Esophagus squamous epithelium (tissue), 5 donors: ENCODE results near the gene UNC5B. TPM values are rescaled to one million over a fixed set of nuclear protein-coding genes. Genes with fewer than 3 reads are reported as not detected.

ENCODE experiments used
- DNase-seq: peaks from one replicate; lab custom pipeline; 2025; lab: John Stamatoyannopoulos, UW
- H3K27ac ChIP-seq, 4 donors: fragments of 200-600 bp; sonication (generic); one replicate each; pipeline ENCODE4 v1.5.1; 2016 to 2019; ENCODE audit warnings: mild to moderate bottlenecking in 1 of 4
- H3K27me3 ChIP-seq, 4 donors: fragments of 200-600 bp; sonication (generic); 1 replicate in 3 of 4; 2 replicates in 1 of 4; pipeline versions ENCODE4 v1.5.1 to v1.6.0; 2017 to 2021; ENCODE audit warnings: antibody characterized with exemption in 1 of 4
- H3K36me3 ChIP-seq, 3 donors: fragments of 200-600 bp; sonication (generic); one replicate each; pipeline ENCODE4 v1.5.1; 2016 to 2019
- H3K4me1 ChIP-seq, 3 donors: fragments of 200-600 bp; sonication (generic); one replicate each; pipeline ENCODE4 v1.5.1; 2017 to 2019
- H3K4me3 ChIP-seq, 4 donors: fragments of 200-600 bp; sonication (generic); 1 replicate in 3 of 4; 2 replicates in 1 of 4; pipeline ENCODE4 v1.5.1; 2016 to 2019; ENCODE audit warnings: mild to moderate bottlenecking in 2 of 4, moderate library complexity in 1 of 4
- H3K9me3 ChIP-seq, 3 donors: fragments of 200-600 bp; sonication (generic); one replicate each; pipeline ENCODE4 v1.5.1; 2016 to 2019
- POLR2A ChIP-seq, 4 donors: fragments of 450-650 bp; IDR thresholded peaks; one replicate each; pipeline ENCODE4 v1.6.1; 2017; ENCODE audit warnings: antibody characterized with exemption in 4 of 4, mild to moderate bottlenecking in 4 of 4, moderate library complexity in 3 of 4
- whole genome bisulfite sequencing, 2 donors: methylation state at CpG; one replicate each; pipeline ENCODE4 v1.1.5; 2018; 5-methylcytosine and 5-hydroxymethylcytosine counted together
- intact Hi-C: fragments of 100-400 bp; cut with DNase I; formaldehyde crosslinking; loops from one replicate; pipeline ENCODE4 v1.15.0; 2022
- total RNA-seq, 4 donors: library from RNA; depleted of rRNA; stranded (reverse); fragments of >200 nt; gene quantifications; one replicate each; pipeline ENCODE4 v1.1.0, GENCODE V29; 2016
- TF ChIP-seq, protein P1 (sequence below), 6 experiments: fragments of 450-650 bp in 4 of 6; fragments of 200-600 bp in 2 of 6; sonication (generic) in 2 of 6; IDR thresholded peaks; one replicate each; pipeline ENCODE4 v1.5.1; 2016 to 2019; ENCODE audit warnings: antibody characterized with exemption in 6 of 6, mild to moderate bottlenecking in 4 of 6, moderate library complexity in 4 of 6
- donor health status: DM: yes; HTN: yes; CAD: no.

Gene UNC5B
- total RNA-seq, 4 donors from 2014 or later: 18.9 to 48.1 (median 28.4) TPM

DNA sequence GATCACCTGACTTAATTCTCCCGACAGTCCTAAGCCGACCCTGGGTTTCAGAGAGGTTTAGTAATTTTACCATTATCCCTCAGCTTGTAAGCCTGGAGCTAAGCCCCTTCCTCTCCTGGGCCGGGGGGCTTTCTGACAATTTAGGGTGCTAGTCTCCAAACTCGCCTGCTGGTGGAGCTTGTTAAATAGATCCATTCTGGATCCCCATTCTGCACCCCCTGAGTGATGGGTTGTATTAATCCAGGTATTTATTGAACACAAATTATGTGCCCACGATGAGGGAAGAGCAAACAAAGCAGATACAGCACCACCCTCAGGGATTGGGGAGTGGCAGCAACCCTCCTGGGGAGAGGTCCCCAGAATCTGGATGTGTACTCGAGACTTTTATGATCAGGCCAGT, 105.4 kb downstream of the UNC5B start:
- no peak overlapping the region for H3K4me3 ChIP-seq
- no peaks in the 10 kb centered on the region for H3K9me3 ChIP-seq
- TF ChIP-seq, protein P1, sequence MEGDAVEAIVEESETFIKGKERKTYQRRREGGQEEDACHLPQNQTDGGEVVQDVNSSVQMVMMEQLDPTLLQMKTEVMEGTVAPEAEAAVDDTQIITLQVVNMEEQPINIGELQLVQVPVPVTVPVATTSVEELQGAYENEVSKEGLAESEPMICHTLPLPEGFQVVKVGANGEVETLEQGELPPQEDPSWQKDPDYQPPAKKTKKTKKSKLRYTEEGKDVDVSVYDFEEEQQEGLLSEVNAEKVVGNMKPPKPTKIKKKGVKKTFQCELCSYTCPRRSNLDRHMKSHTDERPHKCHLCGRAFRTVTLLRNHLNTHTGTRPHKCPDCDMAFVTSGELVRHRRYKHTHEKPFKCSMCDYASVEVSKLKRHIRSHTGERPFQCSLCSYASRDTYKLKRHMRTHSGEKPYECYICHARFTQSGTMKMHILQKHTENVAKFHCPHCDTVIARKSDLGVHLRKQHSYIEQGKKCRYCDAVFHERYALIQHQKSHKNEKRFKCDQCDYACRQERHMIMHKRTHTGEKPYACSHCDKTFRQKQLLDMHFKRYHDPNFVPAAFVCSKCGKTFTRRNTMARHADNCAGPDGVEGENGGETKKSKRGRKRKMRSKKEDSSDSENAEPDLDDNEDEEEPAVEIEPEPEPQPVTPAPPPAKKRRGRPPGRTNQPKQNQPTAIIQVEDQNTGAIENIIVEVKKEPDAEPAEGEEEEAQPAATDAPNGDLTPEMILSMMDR (IDR thresholded peaks at IDR 0.05): no peak
- no peak for TF ChIP-seq POLR2A (IDR thresholded peaks at IDR 0.05)
- peaks cover 0 to 10% (median 0%) of the 10 kb centered on the region in 4 donors for H3K27me3 ChIP-seq
- H3K27ac ChIP-seq: no peak overlapping the region
- peaks cover 20 to 46% (median 24%) of the 10 kb centered on the region in 3 donors for H3K4me1 ChIP-seq
- WGBS, 2 donors: 60 to 66% methylated on average over 5 to 6 of the region's 6 CpGs
- intact Hi-C loops: loop anchor here (5.0 to 10.0 kb wide), 3 partner anchors 67 to 387 kb away; no protein-coding TSS in a partner anchor
- peaks cover 0 to 2% (median 0%) of the 10 kb centered on the region in 3 donors for H3K36me3 ChIP-seq
- no peak for DNase-seq

DNA sequence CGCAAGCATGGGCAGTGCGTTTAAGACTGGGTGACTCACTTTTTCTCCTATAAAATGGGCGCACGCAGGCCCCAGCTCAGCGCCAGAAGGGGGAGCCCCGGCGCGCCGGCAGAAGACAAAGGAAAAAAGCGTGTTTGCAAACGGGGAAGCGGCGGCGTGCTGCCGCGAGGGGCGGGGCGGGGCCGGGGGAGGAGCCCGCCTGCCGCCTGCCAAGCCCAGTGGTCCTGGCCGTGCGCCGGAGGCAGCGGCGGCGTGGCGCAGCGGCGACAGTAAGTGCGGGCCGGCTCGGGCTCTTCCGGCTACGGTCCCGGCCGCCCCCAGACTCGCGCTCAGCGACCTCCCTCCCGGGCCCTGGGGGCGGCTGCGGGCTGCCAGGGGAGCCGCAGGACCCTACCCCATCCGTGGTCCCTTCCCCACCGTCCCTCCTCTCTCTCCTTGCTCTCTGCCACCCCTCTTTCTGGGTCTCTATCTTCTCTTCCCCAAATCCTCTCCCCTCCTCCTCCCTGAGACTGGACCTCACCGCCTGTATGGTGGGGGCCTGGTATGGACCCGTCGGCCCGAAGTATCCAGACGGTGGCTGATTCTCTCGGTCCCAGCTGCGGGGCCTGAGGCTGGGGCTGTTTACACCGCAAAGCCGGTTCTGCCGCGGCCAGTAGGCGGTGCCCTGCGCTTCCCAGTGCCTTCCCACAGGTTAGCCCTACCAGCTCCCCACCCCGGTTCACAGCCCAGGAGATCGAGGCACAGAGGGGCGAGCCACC, 106.9 kb downstream of the UNC5B start, which contains the start of gene SLC29A3:
Gene SLC29A3, plus strand, starts transcription at position 218 of the 758 bp plus-strand sequence. Its CDS starts 51 bp downstream, at position 269.
- H3K9me3 ChIP-seq: no peaks in the 10 kb centered on the region
- intact Hi-C loops: loop anchor here (5.0 to 10.0 kb wide), 3 partner anchors 66 to 386 kb away; no protein-coding TSS in a partner anchor
- peak; percentile 31 for DNase-seq
- peaks cover 0 to 16% (median 0%) of the 10 kb centered on the region in 3 donors for H3K36me3 ChIP-seq
- TF ChIP-seq, protein P1 (IDR thresholded peaks at IDR 0.05): peak; percentile 51 to 68 (median 61)
- peak in 2 of 4 donors; percentile 76 to 81 for TF ChIP-seq POLR2A (IDR thresholded peaks at IDR 0.05)
- H3K27me3 ChIP-seq: peaks cover 0 to 6% (median 0%) of the 10 kb centered on the region in 4 donors
- H3K4me3 ChIP-seq: peak within 1 kb of the TSS; percentile 54 to 89 (median 66)
- 0 to 1% methylated on average over 21 to 28 of the region's 62 CpGs for WGBS, 2 donors
- peaks cover 10 to 31% (median 15%) of the 10 kb centered on the region in 3 donors for H3K4me1 ChIP-seq
- H3K27ac ChIP-seq: peak within 1 kb of the TSS; percentile 73 to 92 (median 84)

DNA sequence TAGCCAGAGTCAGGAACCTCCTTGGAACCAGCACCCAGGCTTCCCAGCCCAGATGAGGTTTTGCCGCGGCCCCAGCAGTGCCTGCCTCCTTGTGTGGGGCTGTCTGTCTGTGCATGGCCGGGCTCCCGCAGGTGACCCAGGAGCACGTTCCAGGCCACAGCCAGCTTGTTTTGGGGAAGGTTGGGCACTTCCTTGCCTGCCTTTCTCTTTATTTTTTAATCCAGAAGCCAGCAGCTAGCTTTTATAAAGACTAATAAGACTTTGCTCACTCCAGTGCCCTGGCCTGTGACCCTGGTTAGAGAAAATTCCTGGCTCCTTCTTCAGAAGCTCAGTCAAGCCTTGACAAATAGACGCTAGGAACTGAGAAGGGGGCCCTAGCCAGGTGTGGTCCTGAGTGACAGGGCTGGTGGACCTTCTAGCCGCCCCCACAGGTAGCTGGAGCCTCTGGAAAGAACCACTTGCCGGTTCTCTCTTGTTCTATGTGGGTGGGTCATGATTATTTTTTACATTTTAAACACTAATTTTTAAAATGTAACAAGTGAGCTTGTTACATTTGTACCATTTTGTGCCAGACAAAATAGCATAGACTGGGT, 107.5 kb downstream of the UNC5B start:
- Histone ChIP-seq H3K4me3 (peak overlapping the region; percentile 54 to 89 (median 66)), H3K4me1 (peaks cover 6 to 25% (median 12%) of the 10 kb centered on the region in 3 donors), H3K9me3 (no peaks in the 10 kb centered on the region), H3K27ac (peak overlapping the region; percentile 73 to 92 (median 84)), H3K36me3 (peaks cover 0 to 21% (median 0%) of the 10 kb centered on the region in 3 donors), H3K27me3 (peaks cover 0 to 3% (median 0%) of the 10 kb centered on the region in 4 donors)
- TF ChIP-seq, protein P1 (IDR thresholded peaks at IDR 0.05): no peak
- TF ChIP-seq POLR2A (IDR thresholded peaks at IDR 0.05): no peak
- WGBS, 2 donors: 64 to 69% methylated on average over 3 to 5 of the region's 8 CpGs
- intact Hi-C loops: loop anchor here (5.0 to 10.0 kb wide), 4 partner anchors 65 to 495 kb away; no protein-coding TSS in a partner anchor
- no peak for DNase-seq

DNA sequence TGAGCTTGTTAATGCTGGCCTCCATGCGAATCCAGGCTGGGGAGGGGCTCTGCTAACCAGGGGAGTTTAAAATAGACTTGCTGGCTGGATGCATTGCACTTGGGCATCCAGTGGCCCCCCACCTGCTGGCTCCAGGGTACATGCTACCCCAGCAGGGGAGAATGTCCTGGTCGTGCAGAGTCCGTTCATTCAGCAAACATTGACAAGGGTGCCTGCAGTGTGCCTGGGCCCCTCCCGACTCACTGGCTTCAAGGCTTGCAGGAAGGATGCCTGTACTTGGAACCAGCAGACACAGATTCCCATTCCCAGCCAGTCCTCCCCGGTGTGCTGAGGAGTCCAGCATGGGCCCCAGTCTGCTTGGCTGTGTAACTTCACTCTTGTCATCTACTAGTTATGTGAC, 108.2 kb downstream of the UNC5B start:
- Histone ChIP-seq H3K9me3 (no peaks in the 10 kb centered on the region), H3K27me3 (no peaks in the 10 kb centered on the region), H3K27ac (no peak overlapping the region), H3K4me3 (no peak overlapping the region), H3K36me3 (peaks cover 0 to 28% (median 0%) of the 10 kb centered on the region in 3 donors), H3K4me1 (peaks cover 6 to 23% (median 12%) of the 10 kb centered on the region in 3 donors)
- intact Hi-C loops: loop anchor here (10.0 kb wide), 1 partner anchor 494 kb away; no protein-coding TSS in a partner anchor
- no peak for TF ChIP-seq POLR2A (IDR thresholded peaks at IDR 0.05)
- TF ChIP-seq, protein P1 (IDR thresholded peaks at IDR 0.05): no peak
- 88 to 89% methylated on average over 2 to 4 of the region's 5 CpGs for WGBS, 2 donors
- DNase-seq: no peak
